Measurements from ENCODE around the gene EYA3.
A peak's percentile ranks its signal among the peaks of the same experiment; 100 is the strongest.

EYA3 gene

GRCh38 chr1:28088168-28088961 is at the start of gene EYA3:
TSS of gene EYA3 (minus strand) at chr1:28088610. CDS start at chr1:28058026, 30,584 bp downstream.
- DNase-seq = peak; percentile 97

DNA sequence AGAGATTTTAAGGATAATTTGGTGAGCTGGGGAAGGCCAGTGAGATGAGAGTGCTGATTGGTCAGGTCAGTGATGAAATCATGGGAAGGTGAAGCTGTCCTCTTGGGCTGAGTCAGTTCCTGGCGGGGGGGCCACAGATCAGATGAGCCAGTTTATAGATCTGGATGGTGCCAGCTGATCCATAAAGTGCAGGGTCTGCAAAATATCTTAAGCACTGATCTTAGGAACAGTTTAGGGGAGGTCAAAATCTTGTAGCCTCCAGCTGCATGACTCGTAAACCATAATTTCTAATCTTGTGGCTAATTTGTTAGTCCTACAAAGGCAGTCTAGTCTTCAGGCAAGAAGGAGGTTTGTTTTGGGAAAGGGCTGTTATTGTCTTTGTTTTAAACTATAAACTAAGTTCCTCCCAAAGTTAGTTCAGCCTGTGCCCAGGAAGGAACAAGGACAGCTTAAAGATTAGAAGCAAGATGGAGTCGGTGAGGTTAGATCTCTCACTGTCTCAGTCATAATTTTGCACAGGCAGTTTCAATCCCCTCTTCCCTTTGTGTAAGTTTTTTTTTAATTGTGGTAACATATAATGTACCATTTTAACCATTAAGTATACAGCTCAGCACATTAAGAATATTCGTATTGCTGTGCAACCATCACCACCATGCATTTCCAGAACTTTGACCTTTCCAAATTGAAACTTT is 48.7 kb upstream of the EYA3 start:
- DNase-seq = peak; percentile 17

- DNase-seq = no peak
Measured at GRCh38 chr1:28136169-28136921, 47.9 kb upstream of the EYA3 start.

DNA sequence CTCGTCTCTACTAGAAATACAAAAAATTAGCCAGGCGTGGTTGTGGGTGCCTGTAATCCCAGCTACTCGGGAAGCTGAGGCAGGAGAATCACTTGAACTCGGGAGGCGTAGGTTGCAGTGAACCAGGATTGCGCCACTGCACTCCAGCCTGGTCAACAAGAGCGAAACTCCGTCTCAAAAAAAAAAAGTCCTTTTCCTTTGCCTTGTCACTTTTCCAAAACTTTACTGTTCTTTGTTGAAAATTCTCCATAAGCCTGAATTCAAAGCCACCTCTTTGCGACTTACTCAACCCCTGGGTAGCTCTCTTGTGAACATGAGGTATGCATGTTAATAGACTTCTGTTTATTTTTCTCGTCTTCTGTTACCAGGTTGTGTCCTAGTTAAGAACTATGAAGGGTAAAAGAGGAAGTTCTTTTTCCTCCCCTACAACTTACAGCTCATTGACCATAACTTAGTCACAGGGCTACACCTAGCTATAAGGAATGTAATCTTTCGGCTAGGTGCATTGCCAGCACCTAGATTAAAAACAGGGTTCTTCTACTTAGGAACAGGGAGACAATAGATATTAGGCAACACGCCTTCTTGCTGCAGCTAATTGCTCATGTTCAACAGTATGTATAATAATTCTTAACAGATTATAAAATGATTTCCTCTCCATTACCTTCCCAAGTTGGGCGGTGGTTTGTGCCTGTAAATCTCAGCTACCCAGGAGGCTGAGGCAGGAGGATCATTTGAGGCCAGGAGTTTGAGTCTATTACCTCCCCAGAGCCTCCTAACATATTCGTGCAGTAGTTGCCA is 47.2 kb upstream of the EYA3 start:
- DNase-seq = no peak

DNA sequence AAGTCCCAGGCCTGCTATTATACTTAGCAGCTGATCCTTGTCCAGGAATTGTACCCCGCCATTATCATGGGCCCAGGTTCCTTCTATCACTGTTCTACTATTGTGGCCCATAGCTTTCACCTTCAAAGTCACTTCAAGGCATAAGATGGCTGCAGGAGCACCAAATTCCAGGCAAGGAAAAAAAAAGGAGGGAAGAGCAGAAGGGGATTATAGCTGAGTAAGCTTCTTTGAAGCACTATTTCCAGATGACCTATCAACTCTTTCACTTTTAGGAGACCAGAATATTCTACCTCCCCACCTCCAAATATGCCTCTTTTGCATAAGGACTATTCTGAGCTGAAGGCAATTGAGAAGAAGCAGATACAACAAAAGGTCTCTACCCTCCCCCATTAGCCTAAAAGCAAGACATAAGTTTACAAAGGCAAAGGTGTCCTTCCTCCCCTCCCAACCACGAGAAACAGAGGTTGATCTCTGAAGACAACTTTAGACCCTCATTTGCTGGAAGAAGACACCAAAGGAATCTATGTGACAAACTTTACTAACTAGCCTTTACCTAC is 46.3 kb upstream of the EYA3 start:
- no peak for DNase-seq

DNA sequence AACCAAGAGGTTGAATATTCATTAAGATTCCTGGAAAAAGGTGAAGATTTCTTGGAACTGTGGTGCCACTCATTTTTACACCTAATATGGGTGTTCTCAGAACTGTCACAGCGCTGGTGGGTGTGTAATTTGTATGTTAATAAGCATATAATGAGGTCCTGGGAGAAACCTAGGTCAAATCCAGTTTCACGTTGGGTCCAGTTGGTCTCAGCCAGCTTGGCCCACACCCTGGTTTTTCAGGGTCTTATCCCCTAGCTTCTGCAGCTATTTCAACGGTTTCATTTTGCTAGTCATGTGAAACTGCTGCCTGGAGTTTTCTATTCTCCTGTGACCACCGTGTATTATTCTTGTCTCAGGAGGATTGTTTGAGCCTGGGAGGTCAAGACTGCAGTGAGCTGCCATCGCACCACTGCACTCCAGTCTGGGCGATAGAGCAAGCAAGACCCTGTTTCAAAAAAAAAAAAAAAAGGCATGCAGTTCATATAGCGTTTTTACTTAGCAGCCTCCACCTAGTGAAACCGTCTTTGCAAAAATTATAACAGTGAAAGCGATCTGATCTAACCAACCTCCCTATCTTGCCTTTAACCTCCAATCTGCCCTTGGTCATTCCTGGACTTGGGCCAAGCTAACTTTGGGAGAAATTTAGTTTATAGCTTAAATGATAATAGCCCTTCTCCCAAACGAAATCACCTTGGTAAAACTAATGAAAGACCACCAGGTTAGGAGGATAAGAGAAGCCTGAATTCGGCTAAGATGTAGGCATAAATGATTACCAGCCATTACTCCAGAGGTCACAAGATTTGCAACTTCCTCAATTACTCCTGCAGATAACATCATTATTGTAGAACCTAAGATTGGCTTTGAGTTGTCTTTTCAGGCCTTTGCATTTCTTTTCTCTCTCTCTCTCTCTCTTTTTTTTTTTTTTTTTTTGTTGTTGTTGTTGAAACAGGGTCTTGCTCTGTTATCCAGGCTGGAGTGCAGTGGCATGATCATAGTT is 44.1 kb upstream of the EYA3 start:
- no peak for DNase-seq

- DNase-seq = no peak
Measured at GRCh38 chr1:28130901-28131300, 42.5 kb upstream of the EYA3 start.

DNA sequence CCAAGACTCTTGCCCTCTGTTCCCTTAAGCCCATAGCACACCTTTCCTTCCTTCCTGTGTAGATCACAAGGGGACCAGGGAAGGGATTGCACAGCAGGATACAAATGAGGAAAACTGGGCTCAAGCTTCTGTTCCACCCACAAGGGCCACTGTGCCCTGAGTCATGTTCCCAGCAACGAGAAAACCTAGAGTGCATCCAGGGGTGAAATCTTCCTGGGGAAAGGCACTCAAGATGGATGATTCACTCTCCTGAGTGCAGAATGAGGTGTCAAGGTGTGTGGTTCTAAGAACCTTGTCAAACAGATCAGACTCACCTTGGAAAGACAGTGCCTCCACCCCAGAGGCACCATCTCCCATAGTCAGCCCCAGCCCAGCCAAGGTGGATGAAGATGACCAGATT is 40.7 kb upstream of the EYA3 start:
- DNase-seq = peak; percentile 42

GRCh38 chr1:28127617-28128257 is 39.3 kb upstream of the EYA3 start:
- DNase-seq = no peak

DNA sequence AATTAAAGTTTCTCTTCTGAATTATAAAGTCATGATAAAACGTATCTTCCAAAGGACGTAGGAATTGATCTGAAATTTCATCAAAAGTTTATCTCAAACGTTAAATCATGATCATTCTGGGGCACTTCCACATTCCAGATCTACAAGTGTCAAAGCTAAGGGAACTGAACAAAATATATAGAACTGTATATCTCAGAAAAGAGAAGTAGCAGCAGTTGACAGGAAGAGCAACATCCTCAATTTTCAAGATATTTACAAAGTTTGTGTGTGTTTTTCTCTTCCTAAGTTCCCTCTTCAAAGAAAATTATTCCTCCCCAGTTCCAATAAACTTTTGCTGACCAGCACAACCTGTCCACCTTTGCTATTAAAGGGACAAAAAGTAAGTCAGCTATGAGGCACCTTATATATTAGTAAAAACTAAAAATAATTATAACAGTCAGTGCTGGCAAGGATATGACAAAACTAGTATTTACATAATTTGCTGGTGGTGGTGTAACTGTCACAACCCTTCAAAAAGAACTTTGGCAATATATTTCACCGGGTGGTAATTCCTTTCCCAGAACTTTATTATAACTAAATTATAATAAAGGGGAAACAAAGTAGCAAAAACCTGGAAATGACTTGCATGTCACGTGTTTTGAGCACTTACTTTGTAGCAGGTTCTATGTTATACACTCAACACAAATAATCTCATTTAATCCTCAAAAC is 38.5 kb upstream of the EYA3 start:
- DNase-seq = no peak

GRCh38 chr1:28126212-28126611 is 37.8 kb upstream of the EYA3 start:
- no peak for DNase-seq

DNA sequence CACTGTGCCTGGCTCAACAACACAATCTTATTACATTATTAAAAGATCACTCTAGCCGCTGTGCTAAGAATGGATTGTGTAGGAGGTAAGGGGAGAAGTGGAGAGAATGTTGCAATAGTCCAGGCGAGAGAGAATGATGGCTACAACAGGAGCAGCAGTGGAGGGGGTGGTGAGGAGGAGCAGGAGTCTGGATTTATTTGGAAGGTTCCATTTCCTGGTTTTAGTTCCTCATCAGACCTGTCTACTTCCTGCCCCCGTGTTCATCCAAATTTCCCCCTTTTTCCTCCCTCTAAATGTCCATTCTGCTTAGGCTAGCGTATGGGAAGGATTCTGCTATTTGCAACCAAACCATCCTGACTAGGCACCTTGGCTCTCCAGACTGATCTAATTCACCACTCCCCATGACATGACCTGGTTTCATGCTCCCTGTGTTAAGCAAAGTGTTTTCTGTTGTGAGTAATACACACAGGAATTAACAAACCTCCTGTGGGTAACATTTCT is 35.1 kb upstream of the EYA3 start:
- DNase-seq = peak; percentile 73

GRCh38 chr1:28122183-28122582 is 33.8 kb upstream of the EYA3 start:
- DNase-seq = peak; percentile 52

DNA sequence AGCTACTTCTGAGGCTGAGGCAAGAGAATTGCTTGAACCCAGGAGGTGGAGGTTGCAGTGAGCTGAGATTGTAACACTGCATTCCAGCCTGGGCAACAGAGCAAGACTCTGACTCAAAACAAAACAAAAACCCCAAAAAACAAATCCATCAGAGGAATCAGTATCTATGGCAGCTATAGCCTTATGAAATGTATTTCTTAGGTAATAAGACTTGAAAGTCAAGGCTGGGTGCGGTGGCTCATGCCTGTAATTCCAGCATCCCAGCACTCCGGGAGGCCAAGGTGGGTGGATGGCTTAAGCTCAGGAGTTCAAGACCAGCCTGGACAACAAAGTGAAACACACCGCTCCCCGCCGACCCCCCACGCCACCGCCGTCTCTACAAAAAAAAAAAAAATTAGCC is 31.1 kb upstream of the EYA3 start:
- DNase-seq = no peak

DNA sequence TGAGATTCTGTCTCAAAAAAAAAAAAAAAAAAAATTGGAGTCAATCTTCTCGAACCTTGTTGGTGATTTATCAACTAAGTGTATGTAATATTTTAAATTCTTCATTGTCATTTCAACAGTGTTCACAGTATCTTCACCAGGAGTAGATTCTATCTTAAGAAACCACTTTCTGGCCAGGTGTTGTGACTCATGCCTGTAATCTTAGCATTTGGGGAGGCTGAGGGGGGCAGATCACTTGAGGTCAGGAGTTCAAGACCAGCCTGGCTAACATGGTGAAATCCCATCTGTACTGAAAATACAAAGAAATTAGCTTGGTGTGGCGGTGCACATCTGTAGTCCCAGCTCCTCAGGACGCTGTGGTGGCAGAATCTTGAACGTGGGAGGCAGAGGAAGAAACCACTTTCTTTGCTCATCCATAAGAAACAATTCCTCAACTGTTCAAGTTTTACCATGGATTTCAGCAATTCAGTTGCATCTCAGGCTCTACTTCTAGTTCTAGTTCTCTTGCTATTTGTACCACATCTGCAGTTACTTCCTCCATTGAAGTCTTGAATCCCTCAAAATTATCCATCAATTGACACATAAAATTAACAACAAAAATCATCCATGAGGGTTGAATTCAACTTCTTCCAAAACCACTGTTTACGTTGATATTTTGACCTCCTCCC is 30.4 kb upstream of the EYA3 start:
- peak; percentile 17 for DNase-seq

DNA sequence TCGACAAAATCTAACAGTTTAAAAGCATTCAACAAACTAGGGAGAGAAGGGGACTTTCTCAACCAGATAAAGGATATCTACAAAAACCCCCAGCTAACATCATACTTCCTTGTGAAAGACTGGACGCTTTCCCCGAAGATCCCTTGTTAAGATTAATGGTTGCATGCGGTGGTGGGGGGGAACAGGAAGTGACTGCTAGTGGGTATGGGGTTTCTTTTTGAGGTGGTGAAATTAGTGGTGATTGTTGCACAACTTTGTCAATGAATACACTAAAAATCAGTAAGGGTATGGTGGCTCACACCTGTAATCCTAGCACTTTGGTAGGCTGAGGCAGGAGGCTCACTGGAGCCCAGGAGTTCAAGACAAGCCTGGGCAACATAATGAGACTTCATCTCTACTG is 26.9 kb upstream of the EYA3 start:
- peak; percentile 13 for DNase-seq

DNA sequence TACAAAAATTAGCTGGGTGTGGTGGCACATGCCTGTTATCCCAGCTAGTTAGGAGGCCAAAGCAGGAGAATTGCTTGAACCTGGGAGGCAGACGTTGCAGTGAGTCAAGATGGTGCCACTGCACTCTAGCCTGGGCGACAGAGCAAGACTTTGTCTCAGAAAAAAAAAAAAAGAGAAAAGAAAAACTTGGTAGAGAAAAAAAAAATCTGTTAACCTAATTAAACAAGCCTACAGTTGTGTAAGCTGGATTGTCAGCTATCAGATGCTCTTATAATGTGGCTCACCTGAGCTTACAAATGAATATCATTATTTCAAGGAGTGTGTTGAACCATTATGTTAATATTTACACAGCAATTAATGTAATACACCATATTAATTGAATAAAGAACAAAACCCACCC is 26.4 kb upstream of the EYA3 start:
- DNase-seq = no peak

- DNase-seq = no peak
Measured at GRCh38 chr1:28113242-28113572, 24.8 kb upstream of the EYA3 start.

Measured in fibroblast of skin of right biceps (primary cell).